GM23248 (cell line): ENCODE results near the gene RASGEF1C. TPM values are rescaled to one million over a fixed set of nuclear protein-coding genes. Genes with fewer than 3 reads are reported as not detected.

Experiments
- DNase-seq: peaks from one replicate; pipeline ENCODE4 v3.0.0-alpha.2; 2015
- H2AFZ ChIP-seq: fragments of 200-600 bp; sonication (generic); 2 replicates; pipeline ENCODE4 v1.6.1; 2016; ENCODE audit warnings: antibody characterized with exemption
- H3F3A ChIP-seq: fragments of 200-600 bp; sonication (generic); 2 replicates; pipeline ENCODE4 v1.6.1; 2016; ENCODE audit warnings: mild to moderate bottlenecking, antibody characterized with exemption, mixed run types; ENCODE audit not compliant: insufficient read depth
- H3K27ac ChIP-seq: fragments of 200-600 bp; sonication (generic); 2 replicates; pipeline ENCODE4 v1.5.1; 2016; ENCODE audit warnings: mild to moderate bottlenecking
- H3K27me3 ChIP-seq: fragments of 200-600 bp; sonication (generic); replicated peaks from 2 replicates; pipeline ENCODE4 v1.6.1; 2016; ENCODE audit warnings: mild to moderate bottlenecking; ENCODE audit not compliant: insufficient read depth
- H3K36me3 ChIP-seq: fragments of 200-600 bp; sonication (generic); 2 replicates; pipeline ENCODE4 v1.6.1; 2016; ENCODE audit warnings: low read depth, mild to moderate bottlenecking
- H3K4me1 ChIP-seq: fragments of 200-600 bp; sonication (generic); 2 replicates; pipeline ENCODE4 v1.6.1; 2016; ENCODE audit warnings: mild to moderate bottlenecking; ENCODE audit not compliant: insufficient read depth
- H3K4me2 ChIP-seq: fragments of 200-600 bp; sonication (generic); one replicate; pipeline ENCODE4 v1.6.1; 2016; ENCODE audit warnings: mild to moderate bottlenecking; ENCODE audit not compliant: unreplicated experiment
- H3K4me3 ChIP-seq: fragments of 200-600 bp; sonication (generic); 2 replicates; pipeline ENCODE4 v1.5.1; 2016; ENCODE audit warnings: mild to moderate bottlenecking
- H3K79me2 ChIP-seq: fragments of 200-600 bp; sonication (generic); 2 replicates; pipeline ENCODE4 v1.6.1; 2016; ENCODE audit warnings: mild to moderate bottlenecking; ENCODE audit not compliant: insufficient read depth
- H3K9ac ChIP-seq: fragments of 200-600 bp; sonication (generic); 2 replicates; pipeline ENCODE4 v1.6.1; 2016; ENCODE audit warnings: mild to moderate bottlenecking
- H3K9me2 ChIP-seq: fragments of 200-600 bp; sonication (generic); 2 replicates; pipeline ENCODE4 v1.6.1; 2016; ENCODE audit warnings: mixed run types, mild to moderate bottlenecking, moderate library complexity; ENCODE audit not compliant: insufficient read depth
- H3K9me3 ChIP-seq: fragments of 200-600 bp; sonication (generic); one replicate; pipeline ENCODE4 v1.6.1; 2017; ENCODE audit warnings: low read depth
- H4K20me1 ChIP-seq: fragments of 200-600 bp; sonication (generic); 2 replicates; pipeline ENCODE4 v1.6.0; 2016; ENCODE audit not compliant: insufficient read depth
- EZH2 ChIP-seq: fragments of 200-600 bp; sonication (generic); IDR thresholded peaks from 2 replicates; pipeline ENCODE4 v1.6.1; 2018; ENCODE audit warnings: antibody characterized with exemption, mild to moderate bottlenecking; ENCODE audit not compliant: insufficient read depth, poor library complexity, severe bottlenecking
- EZH2phosphoT487 ChIP-seq: fragments of 200-600 bp; sonication (generic); IDR thresholded peaks from 2 replicates; pipeline ENCODE4 v1.6.1; 2018; ENCODE audit warnings: antibody characterized with exemption, moderate library complexity, mild to moderate bottlenecking, low read depth; ENCODE audit not compliant: insufficient read depth
- whole genome bisulfite sequencing, 2 experiments: methylation state at CpG; one replicate each; pipeline ENCODE4 v1.1.6; 2015 to 2017; ENCODE audit warnings: low lambda C conversion rate in 2 of 2, low coverage in 1 of 2; ENCODE audit errors: missing lambda C conversion rate in 2 of 2; 5-methylcytosine and 5-hydroxymethylcytosine counted together
- in situ Hi-C: fragments of 300-500 bp; cut with MboI; formaldehyde crosslinking; loops from 2 replicates; pipeline ENCODE4 v1.15.0; 2020
- polyA plus RNA-seq: library from polyadenylated mRNA; unstranded; fragments of >200 nt; fragmentation: Nextera tagmentation; extraction: Ambion mirVana; gene quantifications from 2 replicates; pipeline ENCODE4 v1.2.1, GENCODE V29; 2016
- total RNA-seq: library from RNA; depleted of rRNA; stranded (reverse); fragments of >200 nt; shearing (Covaris generic); gene quantifications from 2 replicates; pipeline ENCODE4 v1.2.3, GENCODE V29; 2014

The RASGEF1C gene
- total and polyA plus RNA-seq, 2 experiments from 2014 or later = not detected

GRCh38 chr5:180114304-180115003 lies 94.6 kb downstream of the RASGEF1C start:
- Histone ChIP-seq H2AFZ (no peak overlapping the region), H4K20me1 (no peaks in the 10 kb centered on the region), H3K9me3 (no peaks in the 10 kb centered on the region), H3K36me3 (no peaks in the 10 kb centered on the region), H3F3A (no peaks in the 10 kb centered on the region), H3K27ac (no peak overlapping the region), H3K9ac (no peak overlapping the region), H3K27me3 (no peaks in the 10 kb centered on the region), H3K4me2 (no peak overlapping the region), H3K4me1 (no peaks in the 10 kb centered on the region), H3K9me2 (no peaks in the 10 kb centered on the region), H3K4me3 (no peak overlapping the region), H3K79me2 (no peaks in the 10 kb centered on the region)
- in situ Hi-C loops = no loop called here
- 69 to 73% methylated on average over 21 to 23 of the region's 23 CpGs for WGBS, 2 experiments
- DNase-seq = no peak
- TF ChIP-seq EZH2phosphoT487 (no peak), EZH2 (no peak)

- in situ Hi-C loops = no loop called here
- H4K20me1 ChIP-seq = no peaks in the 10 kb centered on the region
- H3K9me2 ChIP-seq = no peaks in the 10 kb centered on the region
- H3K9me3 ChIP-seq = no peaks in the 10 kb centered on the region
- WGBS, 2 experiments = 78% methylated on average over 10 to 23 of the region's 23 CpGs
- H3K36me3 ChIP-seq = no peaks in the 10 kb centered on the region
- H3K4me3 ChIP-seq = no peak overlapping the region
- H3K4me1 ChIP-seq = no peaks in the 10 kb centered on the region
- no peak overlapping the region for H3K9ac ChIP-seq
- H3K4me2 ChIP-seq = no peak overlapping the region
- H2AFZ ChIP-seq = no peak overlapping the region
- DNase-seq = no peak
- no peak overlapping the region for H3K27ac ChIP-seq
- no peaks in the 10 kb centered on the region for H3K79me2 ChIP-seq
- no peaks in the 10 kb centered on the region for H3K27me3 ChIP-seq
- no peaks in the 10 kb centered on the region for H3F3A ChIP-seq
- TF ChIP-seq EZH2phosphoT487 (no peak), EZH2 (no peak)
Observed at GRCh38 chr5:180113660-180114303, 95.2 kb downstream of the RASGEF1C start.

GRCh38 chr5:180112181-180112861 lies 96.7 kb downstream of the RASGEF1C start:
- no peaks in the 10 kb centered on the region for H3K4me1 ChIP-seq
- H3K27me3 ChIP-seq = no peaks in the 10 kb centered on the region
- no peaks in the 10 kb centered on the region for H3K79me2 ChIP-seq
- H3F3A ChIP-seq = no peaks in the 10 kb centered on the region
- H2AFZ ChIP-seq = no peak overlapping the region
- no peaks in the 10 kb centered on the region for H3K9me2 ChIP-seq
- DNase-seq = no peak
- H3K9me3 ChIP-seq = no peaks in the 10 kb centered on the region
- in situ Hi-C loops = no loop called here
- TF ChIP-seq EZH2 (no peak), EZH2phosphoT487 (no peak)
- no peaks in the 10 kb centered on the region for H4K20me1 ChIP-seq
- H3K36me3 ChIP-seq = no peaks in the 10 kb centered on the region
- H3K4me3 ChIP-seq = no peak overlapping the region
- 58 to 61% methylated on average over 15 of the region's 15 CpGs for WGBS, 2 experiments
- H3K4me2 ChIP-seq = no peak overlapping the region
- no peak overlapping the region for H3K27ac ChIP-seq
- H3K9ac ChIP-seq = no peak overlapping the region

DNA sequence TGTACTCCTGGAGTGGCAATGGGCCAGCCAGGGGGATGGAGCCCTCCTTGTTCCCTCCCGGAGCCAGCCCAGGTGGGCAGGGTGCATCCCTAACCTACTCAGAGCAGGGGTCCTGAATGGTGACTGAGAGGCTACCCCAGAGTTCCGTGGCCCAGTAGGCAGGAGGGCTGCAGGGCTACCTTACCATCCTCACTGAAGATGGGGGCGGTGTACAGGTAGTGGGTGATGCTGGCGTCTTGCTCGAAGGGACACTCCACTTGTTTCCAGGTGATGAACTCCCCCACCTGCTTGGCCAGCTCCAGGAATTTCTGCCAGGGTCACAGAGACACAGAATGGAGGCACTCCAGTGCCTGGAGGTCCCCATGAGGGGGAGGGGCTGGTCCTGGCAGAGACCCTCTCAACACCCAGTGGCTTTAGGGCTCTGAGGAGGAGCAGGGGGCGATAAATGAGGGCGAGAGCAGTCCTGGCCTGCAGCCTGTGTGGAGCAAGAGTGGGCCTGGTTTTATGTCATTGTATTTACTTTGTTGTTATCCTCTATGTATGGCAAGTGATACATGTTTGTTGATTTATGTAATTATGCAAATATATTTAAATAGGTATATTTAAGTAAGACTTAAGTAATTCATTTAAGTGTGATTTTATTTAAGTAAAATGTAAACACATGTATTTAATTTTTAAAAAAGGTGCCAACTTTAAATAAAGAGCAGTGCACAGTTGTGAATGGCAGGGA lies 97.6 kb downstream of the RASGEF1C start:
- Histone ChIP-seq H3K4me2 (no peak overlapping the region), H3K27me3 (no peaks in the 10 kb centered on the region), H3K79me2 (no peaks in the 10 kb centered on the region), H2AFZ (no peak overlapping the region), H3K27ac (no peak overlapping the region), H3K4me3 (no peak overlapping the region), H3K4me1 (no peaks in the 10 kb centered on the region), H3K36me3 (no peaks in the 10 kb centered on the region), H4K20me1 (no peaks in the 10 kb centered on the region), H3F3A (no peaks in the 10 kb centered on the region), H3K9me2 (no peaks in the 10 kb centered on the region), H3K9ac (no peak overlapping the region), H3K9me3 (peaks cover 6% of the 10 kb centered on the region)
- WGBS, 2 experiments = 60 to 73% methylated on average over 7 of the region's 7 CpGs
- in situ Hi-C loops = no loop called here
- DNase-seq = no peak
- no peak for TF ChIP-seq EZH2
- TF ChIP-seq EZH2phosphoT487 = no peak
